ENCODE data around the gene FAM193B. TPM values are rescaled to one million over a fixed set of nuclear protein-coding genes. Genes with fewer than 3 reads are reported as not detected.

Gene FAM193B
- total RNA-seq, 1 donor from 2014 or later = 29.5 TPM

Other genes starting within 250 kb of the FAM193B start
- 2.0 TPM for gene MXD3, start 242.7 kb downstream of the FAM193B start, total RNA-seq
- gene LMAN2, start 202.9 kb downstream of the FAM193B start, total RNA-seq = 72.3 TPM
- 3.9 TPM for gene RGS14, start 196.6 kb downstream of the FAM193B start, total RNA-seq
- not detected for gene SLC34A1, start 170.1 kb downstream of the FAM193B start, total RNA-seq
- not detected for gene PFN3, start 153.9 kb downstream of the FAM193B start, total RNA-seq
- gene F12, start 145.0 kb downstream of the FAM193B start, total RNA-seq = not detected
- gene GRK6, start 127.9 kb downstream of the FAM193B start, total RNA-seq = 18.1 TPM
- 1.4 TPM for gene PRR7, start 107.7 kb downstream of the FAM193B start, total RNA-seq
- 32.2 TPM for gene DBN1, start 80.9 kb downstream of the FAM193B start, total RNA-seq
- 43.1 TPM for gene PDLIM7, start 57.0 kb downstream of the FAM193B start, total RNA-seq
- 4.4 TPM for gene DOK3, start 44.7 kb downstream of the FAM193B start, total RNA-seq
- gene DDX41, start 37.6 kb downstream of the FAM193B start, total RNA-seq = 30.1 TPM
- 75.3 TPM for gene TMED9, start 37.6 kb upstream of the FAM193B start, total RNA-seq
- gene B4GALT7, start 45.6 kb upstream of the FAM193B start, total RNA-seq = 13.2 TPM
- 1.4 TPM for gene FAM153A, start 228.3 kb upstream of the FAM193B start, total RNA-seq